Measurements from ENCODE around the gene FAAP100.

GRCh38 chr17:81534157-81535006, 17.8 kb downstream of the FAAP100 start:
- TF ChIP-seq CTCF (IDR thresholded peaks at IDR 0.05), result no peak
- no peak for TF ChIP-seq POLR2A (IDR thresholded peaks at IDR 0.05)

All from vagina (tissue), 2 donors.